CD14-positive monocyte (primary cell): ENCODE measurements around the gene MAN2B2. TPM values are rescaled to one million over a fixed set of nuclear protein-coding genes. Genes with fewer than 3 reads are reported as not detected.

Source experiments
- DNase-seq, 3 donors: peaks; one replicate each; pipeline ENCODE4 v3.0.0-alpha.2; 2011 to 2022
- H2AFZ ChIP-seq: 2 replicates; pipeline ENCODE4 v1.6.0; 2012; ENCODE audit warnings: mild to moderate bottlenecking, low read depth, low read length, inconsistent platforms; ENCODE audit not compliant: insufficient read depth, poor library complexity, severe bottlenecking
- H3K27ac ChIP-seq, 2 donors: 1 replicate in 1 of 2; 2 replicates in 1 of 2; pipeline ENCODE4 v1.5.1; 2012 to 2013; ENCODE audit warnings: low read length in 2 of 2, control low read depth in 1 of 2, inconsistent platforms in 1 of 2, low read depth in 1 of 2, mild to moderate bottlenecking in 1 of 2
- H3K27me3 ChIP-seq, 2 donors: one replicate each; pipeline versions ENCODE4 v1.6.0 to v1.6.1; 2011 to 2013; ENCODE audit warnings: low read length in 2 of 2; ENCODE audit not compliant: control insufficient read depth in 2 of 2, insufficient read depth in 2 of 2
- H3K36me3 ChIP-seq, 2 donors: replicated peaks in 1 of 2; 1 replicate in 1 of 2; 2 replicates in 1 of 2; pipeline versions ENCODE4 v1.5.1 to v1.6.1; 2012 to 2013; ENCODE audit warnings: low read length in 2 of 2, control low read depth in 1 of 2, inconsistent platforms in 1 of 2, mild to moderate bottlenecking in 1 of 2; ENCODE audit not compliant: insufficient read depth in 2 of 2, control insufficient read depth in 1 of 2
- H3K4me1 ChIP-seq, 2 donors: 1 replicate in 1 of 2; 2 replicates in 1 of 2; pipeline versions ENCODE4 v1.5.1 to v1.6.1; 2012 to 2013; ENCODE audit warnings: low read length in 2 of 2, control low read depth in 1 of 2, inconsistent platforms in 1 of 2, mild to moderate bottlenecking in 1 of 2, moderate library complexity in 1 of 2; ENCODE audit not compliant: insufficient read depth in 2 of 2, control insufficient read depth in 1 of 2
- H3K4me2 ChIP-seq: replicated peaks from 2 replicates; pipeline ENCODE3; 2012; ENCODE audit warnings: low read length, moderate library complexity, mild to moderate bottlenecking; ENCODE audit not compliant: poor library complexity, severe bottlenecking; ENCODE audit errors: extremely low read depth
- H3K4me3 ChIP-seq, 3 experiments: fragments of 200-600 bp in 1 of 3; sonication (generic) in 1 of 3; replicated peaks in 1 of 3; 1 replicate in 2 of 3; 2 replicates in 1 of 3; pipeline ENCODE4 v1.5.1; 2011 to 2013; ENCODE audit warnings: low read length in 3 of 3, mild to moderate bottlenecking in 3 of 3, control low read depth in 2 of 3, low read depth in 2 of 3, inconsistent platforms in 1 of 3, moderate library complexity in 1 of 3
- H3K79me2 ChIP-seq: 2 replicates; pipeline ENCODE4 v1.6.0; 2012; ENCODE audit warnings: mild to moderate bottlenecking, control low read depth, inconsistent platforms, low read length, moderate library complexity; ENCODE audit not compliant: insufficient read depth
- H3K9ac ChIP-seq: 2 replicates; pipeline ENCODE4 v1.6.0; 2017; ENCODE audit warnings: low read length, mild to moderate bottlenecking; ENCODE audit not compliant: insufficient read depth, poor library complexity, severe bottlenecking
- H3K9me3 ChIP-seq, 2 donors: replicated peaks in 1 of 2; 1 replicate in 1 of 2; 2 replicates in 1 of 2; pipeline versions ENCODE4 v1.5.1 to v1.6.1; 2012 to 2013; ENCODE audit warnings: low read length in 2 of 2, control low read depth in 1 of 2; ENCODE audit not compliant: control insufficient read depth in 1 of 2, insufficient read depth in 1 of 2
- H4K20me1 ChIP-seq: 2 replicates; pipeline ENCODE4 v1.6.0; 2012; ENCODE audit warnings: mild to moderate bottlenecking, low read length, control low read depth, moderate library complexity; ENCODE audit not compliant: insufficient read depth
- H3K27ac Mint-ChIP-seq, 7 donors: one replicate each; pipeline ENCODE4 v1.8.0; 2020; ENCODE audit warnings: mild to moderate bottlenecking in 7 of 7, mixed read lengths in 7 of 7, moderate library complexity in 6 of 7, inconsistent platforms in 2 of 7
- H3K27me3 Mint-ChIP-seq, 3 donors: one replicate each; pipeline ENCODE4 v1.8.0; 2021 to 2022; ENCODE audit warnings: low read depth in 3 of 3, mild to moderate bottlenecking in 3 of 3, mixed read lengths in 3 of 3, moderate library complexity in 3 of 3, inconsistent platforms in 1 of 3
- H3K36me3 Mint-ChIP-seq, 2 donors: one replicate each; pipeline ENCODE4 v1.8.0; 2020; ENCODE audit warnings: mixed read lengths in 2 of 2, inconsistent platforms in 1 of 2, mild to moderate bottlenecking in 1 of 2
- H3K4me1 Mint-ChIP-seq: one replicate; pipeline ENCODE4 v1.8.0; 2020; ENCODE audit warnings: mild to moderate bottlenecking, mixed read lengths
- H3K4me3 Mint-ChIP-seq, 2 donors: one replicate each; pipeline ENCODE4 v1.8.0; 2020; ENCODE audit warnings: mild to moderate bottlenecking in 2 of 2, mixed read lengths in 2 of 2, moderate library complexity in 1 of 2
- H3K9me3 Mint-ChIP-seq, 7 donors: one replicate each; pipeline ENCODE4 v1.8.0; 2020 to 2022; ENCODE audit warnings: mixed read lengths in 7 of 7, mild to moderate bottlenecking in 6 of 7, moderate library complexity in 6 of 7, inconsistent platforms in 2 of 7
- WGBS: methylation state at CpG from one replicate; pipeline ENCODE4 v1.1.5; 2013; ENCODE audit warnings: missing lambda C conversion rate; ENCODE audit not compliant: insufficient coverage; 5-methylcytosine and 5-hydroxymethylcytosine counted together
- intact Hi-C, 2 donors: fragments of 100-400 bp; cut with micrococcal nuclease; formaldehyde crosslinking; loops; one replicate each; pipeline versions ENCODE4 v1.15.0 to v1.15.1; 2023
- polyA plus RNA-seq, 3 donors: library from polyadenylated mRNA; depleted of rRNA in 1 of 3; unstranded in 2 of 3; stranded (reverse) in 1 of 3; fragments of 300-500 nt in 2 of 3; fragments of >200 nt in 1 of 3; fragmentation: Illumina TruSeq in 2 of 3; gene quantifications; 1 replicate in 2 of 3; 2 replicates in 1 of 3; pipeline ENCODE4 v1.2.3, GENCODE V29; 2012 to 2021
- TF ChIP-seq, protein P1 (sequence below): fragments of 200-600 bp; IDR thresholded peaks from one replicate; pipeline ENCODE4 v1.8.0; 2022; ENCODE audit warnings: antibody characterized with exemption, mild to moderate bottlenecking

Gene MAN2B2
- polyA plus RNA-seq, 3 donors: 9.6 to 28.4 (median 10.6) TPM

DNA sequence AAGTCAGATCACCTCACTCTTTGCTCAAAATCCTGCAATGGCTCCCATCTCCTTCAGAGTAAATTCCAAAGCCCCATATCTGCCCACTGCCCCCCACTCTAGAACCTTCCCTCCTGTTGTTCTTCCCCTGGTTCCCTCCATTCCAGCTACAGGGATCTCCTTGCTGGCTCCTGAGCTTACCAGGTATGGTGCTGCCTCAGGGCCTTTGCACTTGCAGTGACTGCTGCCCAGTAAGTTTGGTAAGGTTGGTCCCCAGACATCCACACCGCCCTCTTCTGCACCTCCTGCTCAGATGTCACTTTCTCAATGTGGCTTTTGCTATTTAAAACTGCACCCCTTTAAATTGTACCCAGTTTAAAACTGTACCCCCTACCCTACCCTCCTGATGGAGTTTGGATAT, 7.8 kb upstream of the MAN2B2 start:
- Histone ChIP-seq H2AFZ (no peak overlapping the region), H3K4me2 (no peak overlapping the region), H3K79me2 (no peaks in the 10 kb centered on the region), H3K27ac (no peak overlapping the region), H3K27me3 (peaks cover 24 to 58% of the 10 kb centered on the region in 2 donors), H3K36me3 (no peaks in the 10 kb centered on the region), H3K9me3 (peaks cover 6 to 27% of the 10 kb centered on the region in 2 donors), H4K20me1 (no peaks in the 10 kb centered on the region), H3K9ac (no peak overlapping the region), H3K4me3 (no peak overlapping the region), H3K4me1 (peaks cover 0 to 5% of the 10 kb centered on the region in 2 donors)
- no peak for DNase-seq
- intact Hi-C loops: no loop called here
- Mint-ChIP-seq H3K4me1 (peaks cover 6% of the 10 kb centered on the region), H3K9me3 (peaks cover 7 to 22% (median 20%) of the 10 kb centered on the region in 7 donors), H3K4me3 (no peak overlapping the region), H3K27me3 (peaks cover 41 to 66% (median 47%) of the 10 kb centered on the region in 3 donors), H3K27ac (no peak overlapping the region), H3K36me3 (no peaks in the 10 kb centered on the region)
- TF ChIP-seq, protein P1, sequence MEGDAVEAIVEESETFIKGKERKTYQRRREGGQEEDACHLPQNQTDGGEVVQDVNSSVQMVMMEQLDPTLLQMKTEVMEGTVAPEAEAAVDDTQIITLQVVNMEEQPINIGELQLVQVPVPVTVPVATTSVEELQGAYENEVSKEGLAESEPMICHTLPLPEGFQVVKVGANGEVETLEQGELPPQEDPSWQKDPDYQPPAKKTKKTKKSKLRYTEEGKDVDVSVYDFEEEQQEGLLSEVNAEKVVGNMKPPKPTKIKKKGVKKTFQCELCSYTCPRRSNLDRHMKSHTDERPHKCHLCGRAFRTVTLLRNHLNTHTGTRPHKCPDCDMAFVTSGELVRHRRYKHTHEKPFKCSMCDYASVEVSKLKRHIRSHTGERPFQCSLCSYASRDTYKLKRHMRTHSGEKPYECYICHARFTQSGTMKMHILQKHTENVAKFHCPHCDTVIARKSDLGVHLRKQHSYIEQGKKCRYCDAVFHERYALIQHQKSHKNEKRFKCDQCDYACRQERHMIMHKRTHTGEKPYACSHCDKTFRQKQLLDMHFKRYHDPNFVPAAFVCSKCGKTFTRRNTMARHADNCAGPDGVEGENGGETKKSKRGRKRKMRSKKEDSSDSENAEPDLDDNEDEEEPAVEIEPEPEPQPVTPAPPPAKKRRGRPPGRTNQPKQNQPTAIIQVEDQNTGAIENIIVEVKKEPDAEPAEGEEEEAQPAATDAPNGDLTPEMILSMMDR: no peak
- WGBS: 100% methylated on average over 1 of the region's 1 CpG

DNA sequence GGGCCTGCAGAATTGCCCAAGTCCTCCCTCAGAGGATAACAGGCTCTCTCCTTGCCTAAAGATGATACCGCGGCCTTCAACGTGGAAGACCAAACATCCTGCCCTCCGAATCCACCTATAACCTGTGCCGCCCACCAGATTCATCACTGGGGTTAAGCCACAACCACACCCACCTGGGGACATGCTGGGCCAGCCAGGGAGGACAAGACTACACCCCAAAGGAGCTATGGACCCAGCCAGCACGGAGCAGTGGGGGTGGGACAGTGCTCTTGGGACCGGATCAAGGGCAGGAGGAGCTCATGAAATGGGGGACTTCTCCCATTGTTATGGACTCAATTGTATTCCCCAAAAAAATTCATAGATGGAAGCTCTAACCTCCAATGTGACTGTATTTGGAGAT, 6.8 kb upstream of the MAN2B2 start:
- no peak for DNase-seq
- Mint-ChIP-seq H3K36me3 (no peaks in the 10 kb centered on the region), H3K9me3 (peaks cover 7 to 22% (median 18%) of the 10 kb centered on the region in 7 donors), H3K27ac (no peak overlapping the region), H3K4me1 (peaks cover 6% of the 10 kb centered on the region), H3K27me3 (peaks cover 37 to 62% (median 40%) of the 10 kb centered on the region in 3 donors), H3K4me3 (no peak overlapping the region)
- Histone ChIP-seq H3K27ac (no peak overlapping the region), H2AFZ (no peak overlapping the region), H3K9ac (no peak overlapping the region), H3K27me3 (peaks cover 16 to 53% of the 10 kb centered on the region in 2 donors), H3K36me3 (no peaks in the 10 kb centered on the region), H3K79me2 (no peaks in the 10 kb centered on the region), H4K20me1 (no peaks in the 10 kb centered on the region), H3K9me3 (peaks cover 6 to 25% of the 10 kb centered on the region in 2 donors), H3K4me1 (peaks cover 0 to 2% of the 10 kb centered on the region in 2 donors), H3K4me2 (no peak overlapping the region), H3K4me3 (no peak overlapping the region)
- 94% methylated on average over 5 of the region's 7 CpGs for WGBS
- intact Hi-C loops: no loop called here
- TF ChIP-seq, protein P1: no peak
